KBM-7 (cell line): Measurements from ENCODE around the gene RIN1.
"Not testable (repeated sequence)": the region's sequence is repeated elsewhere in the genome, so short reads cannot be mapped to it uniquely, and the experiment has no call there.

Experiments used
- DNase-seq: peaks from one replicate; pipeline ENCODE4 v3.0.0-alpha.2; 2015
- in situ Hi-C: fragments of 300-500 bp; cut with MboI; formaldehyde crosslinking; loops from 2 replicates; pipeline ENCODE4 v1.14.3; 2020; ENCODE audit warnings: low sequenced_read_pairs, low pct_unique_long_range_greater_than_20kb, mixed read lengths

The RIN1 gene

DNA sequence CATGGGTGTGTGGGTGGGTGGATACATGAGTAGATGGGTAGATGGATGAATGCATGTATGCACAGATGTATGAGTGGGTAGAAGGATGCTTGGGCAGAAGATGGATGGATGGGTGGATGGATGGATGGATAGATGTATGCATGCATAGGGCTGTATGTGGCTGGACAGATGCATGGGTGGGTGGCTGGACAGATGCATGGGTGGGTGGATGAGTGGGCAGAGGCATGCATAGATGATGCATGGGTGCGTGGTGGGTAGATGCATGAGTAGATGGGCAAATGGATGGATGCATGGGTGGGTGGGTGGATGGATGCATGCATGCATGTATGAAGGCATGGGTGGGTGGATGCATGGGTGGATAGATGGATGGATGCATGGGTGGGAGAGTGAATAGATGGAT is 12.6 kb downstream of the RIN1 start:
- in situ Hi-C loops = no loop called here

DNA sequence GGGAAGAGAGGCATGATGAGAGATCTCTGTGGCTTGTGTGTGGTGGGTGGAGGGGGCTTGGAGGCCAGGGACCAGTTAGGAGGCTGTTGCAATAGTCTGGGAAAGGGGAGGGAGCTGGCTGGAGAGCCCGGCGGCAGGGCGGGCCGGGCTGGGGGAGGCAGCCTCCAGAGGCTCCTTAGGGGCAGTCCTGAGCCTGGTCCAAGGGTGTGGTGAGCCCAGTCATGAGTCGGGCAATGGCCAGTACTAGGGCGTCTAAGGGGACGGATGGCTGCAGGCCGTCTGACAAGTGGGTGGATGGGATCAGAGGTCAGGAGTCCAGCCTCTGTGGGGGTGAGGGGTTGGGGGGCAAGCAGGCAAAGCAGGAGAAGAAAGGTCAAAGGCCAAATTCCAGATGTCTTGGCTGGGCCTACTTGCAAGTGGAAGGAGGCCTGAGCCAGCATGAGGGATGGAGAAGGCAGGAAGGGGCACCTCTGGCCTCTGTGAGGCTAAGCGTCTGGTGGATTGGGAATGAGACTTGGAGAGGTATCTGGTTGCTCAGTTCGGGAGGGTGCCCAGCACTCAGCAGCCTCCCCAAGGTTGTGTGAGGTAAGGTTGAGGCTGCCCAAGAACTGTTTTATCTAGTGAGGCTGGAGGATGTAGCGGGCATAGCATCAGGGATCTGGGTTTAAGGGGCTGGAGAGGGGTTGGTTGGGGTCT is 13.4 kb downstream of the RIN1 start:
- in situ Hi-C loops = no loop called here
- DNase-seq = no peak

More for the DNA sequence above, 12.6 kb downstream of the RIN1 start:
- DNase-seq = no peak

DNA sequence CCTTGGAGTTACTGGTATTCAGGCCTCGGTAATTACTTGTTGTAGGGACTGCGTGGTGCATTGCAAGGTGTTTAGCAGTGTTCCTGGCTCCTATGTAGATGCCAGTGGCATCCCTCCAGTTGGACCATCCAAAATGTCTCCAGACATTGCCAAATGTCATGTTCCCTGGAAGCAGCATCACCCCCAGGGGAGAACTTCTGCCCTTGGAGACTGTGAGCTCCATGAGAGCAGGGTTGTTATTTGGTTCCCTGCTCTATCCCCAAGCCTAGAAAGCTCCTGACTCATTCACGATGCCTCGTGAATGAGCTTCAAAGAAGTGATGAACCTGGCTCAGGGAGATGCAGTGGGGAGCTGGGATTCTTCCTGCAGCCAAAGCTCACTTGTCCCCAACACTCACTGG is 14.6 kb downstream of the RIN1 start:
- in situ Hi-C loops = no loop called here
- no peak for DNase-seq

DNA sequence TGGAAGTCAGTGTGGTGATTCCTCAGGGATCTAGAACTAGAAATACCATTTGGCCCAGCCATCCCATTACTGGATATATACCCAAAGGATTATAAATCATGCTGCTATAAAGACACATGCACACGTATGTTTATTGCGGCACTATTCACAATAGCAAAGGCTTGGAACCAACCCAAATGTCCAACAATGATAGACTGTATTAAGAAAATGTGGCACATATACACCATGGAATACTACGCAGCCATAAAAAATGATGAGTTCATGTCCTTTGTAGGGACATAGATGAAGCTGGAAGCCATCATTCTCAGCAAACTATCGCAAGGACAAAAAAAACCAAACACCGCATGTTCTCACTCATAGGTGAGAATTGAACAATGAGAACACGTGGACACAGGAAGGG is 15.5 kb downstream of the RIN1 start:
- DNase-seq, in situ Hi-C loops: not testable (repeated sequence)

DNA sequence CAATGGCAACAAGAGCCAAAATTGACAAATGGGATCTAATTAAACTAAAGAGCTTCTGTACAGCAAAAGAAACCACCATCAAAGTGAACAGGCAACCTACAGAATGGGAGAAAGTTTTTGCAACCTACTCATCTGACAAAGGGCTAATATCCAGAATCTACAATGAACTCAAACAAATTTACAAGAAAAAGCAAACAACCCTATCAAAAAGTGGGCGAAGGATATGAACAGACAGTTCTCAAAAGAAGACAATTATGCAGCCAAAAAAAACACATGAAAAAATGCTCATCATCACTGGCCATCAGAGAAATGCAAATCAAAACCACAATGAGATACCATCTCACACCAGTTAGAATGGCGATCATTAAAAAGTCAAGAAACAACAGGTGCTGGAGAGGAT is 15.9 kb downstream of the RIN1 start:
- DNase-seq, in situ Hi-C loops: not testable (repeated sequence)

DNA sequence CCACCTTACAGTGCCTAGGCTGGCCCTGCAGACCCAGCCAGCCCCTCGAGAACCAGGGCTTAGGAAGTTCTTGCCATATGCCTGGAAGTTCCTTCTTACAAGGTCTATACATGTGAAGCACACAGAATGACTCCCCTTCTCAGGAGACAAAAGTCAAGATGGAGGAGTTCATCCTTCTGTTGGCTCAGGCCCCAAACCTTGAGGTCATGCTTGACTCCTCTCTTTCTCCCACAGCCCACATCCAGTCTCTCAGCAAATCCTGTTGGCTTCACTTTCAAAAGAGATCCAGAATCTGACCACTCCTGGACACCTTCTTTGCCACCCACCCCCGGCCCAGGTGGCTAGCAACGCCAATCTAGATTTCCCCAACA is 17.6 kb downstream of the RIN1 start:
- in situ Hi-C loops = no loop called here

DNA sequence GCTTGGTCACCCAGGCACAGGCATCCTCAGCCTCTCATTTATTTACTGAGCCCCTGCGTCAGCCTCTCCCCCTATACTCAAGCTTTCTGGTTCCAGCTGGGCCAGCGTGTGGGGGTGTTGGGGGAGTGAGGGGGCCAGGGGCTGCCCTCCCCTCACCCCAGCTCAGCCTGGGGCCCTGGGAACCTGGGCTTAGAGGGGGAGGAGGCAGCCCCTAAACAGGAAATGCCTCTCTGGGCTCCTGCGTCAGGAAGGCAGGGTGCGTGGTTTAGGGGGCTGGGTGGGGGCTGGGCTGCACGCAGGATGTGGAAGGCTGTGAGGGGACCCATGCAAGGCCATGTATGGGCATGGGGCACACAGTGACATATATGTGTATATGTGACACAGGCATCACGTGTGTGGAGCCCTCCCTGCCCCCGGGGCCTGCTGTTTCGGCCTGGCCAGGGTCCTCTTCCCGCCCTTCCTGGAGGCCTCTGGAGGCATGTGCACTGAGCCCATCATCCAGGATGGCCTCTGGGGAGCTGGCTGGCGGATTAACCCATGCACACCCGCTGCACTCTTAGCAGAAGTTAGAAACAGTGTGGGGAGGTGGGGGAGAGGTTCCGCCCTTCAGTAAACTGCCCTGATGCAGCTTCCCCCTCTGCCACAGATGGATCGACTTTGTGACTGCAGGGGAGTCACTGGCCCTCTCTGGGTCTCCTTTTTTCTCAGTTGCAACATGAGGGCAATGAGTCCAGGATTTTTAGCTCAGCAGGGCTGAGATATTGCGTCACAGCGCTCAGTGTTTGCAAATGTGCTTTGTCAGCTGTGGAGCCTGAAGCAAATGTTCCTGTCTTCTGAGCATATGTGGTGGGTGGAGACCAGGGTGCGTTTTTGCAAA is 18.3 kb downstream of the RIN1 start:
- peak; percentile 80 for DNase-seq
- in situ Hi-C loops = no loop called here

More for the DNA sequence above, 17.6 kb downstream of the RIN1 start:
- DNase-seq = no peak

DNA sequence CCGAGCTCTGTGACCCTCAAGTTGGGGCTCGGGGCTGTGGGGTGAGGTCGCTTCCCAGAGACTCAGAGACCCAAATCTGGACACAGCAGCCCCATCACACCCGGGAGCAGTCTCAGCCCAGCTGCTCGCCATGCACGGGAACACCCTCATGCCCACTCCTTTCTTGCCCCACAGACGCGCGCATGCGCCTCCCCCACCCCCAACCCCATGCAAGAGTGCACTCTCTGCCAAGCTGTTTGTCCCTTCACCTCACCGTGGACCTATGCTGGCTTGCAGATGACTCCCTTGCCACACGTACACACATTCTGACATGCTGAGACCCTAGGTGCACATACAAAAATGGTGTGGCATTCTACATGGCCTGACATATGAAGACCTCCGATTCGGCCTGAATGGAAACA is 18.9 kb downstream of the RIN1 start:
- DNase-seq = no peak
- in situ Hi-C loops = no loop called here

DNA sequence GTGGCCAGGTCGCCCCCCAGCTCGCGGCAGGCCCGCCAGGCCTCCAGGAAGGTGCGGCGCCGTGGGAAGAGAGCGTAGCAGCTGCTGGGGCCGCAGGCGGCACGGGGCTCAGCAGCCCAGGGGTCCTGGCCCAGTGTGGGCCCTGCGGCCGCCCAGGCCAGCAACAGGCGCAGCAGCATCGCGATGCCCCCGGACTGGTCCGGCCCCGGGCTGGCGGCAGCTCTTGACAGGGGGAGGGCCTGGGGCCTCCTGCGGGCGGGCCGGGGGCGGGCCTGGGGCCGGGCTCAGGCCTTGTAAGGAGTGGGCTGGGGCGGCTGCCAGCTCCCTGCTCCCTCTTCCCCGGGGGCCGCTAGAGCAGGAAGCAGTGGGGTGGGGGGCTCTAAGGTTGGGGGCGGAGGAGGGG is 19.4 kb downstream of the RIN1 start, which contains the start of gene CD248:
TSS of gene CD248 (minus strand) at position 196 of the 403 bp plus-strand sequence. CDS start at position 179, 17 bp downstream.
- in situ Hi-C loops = no loop called here
- no peak for DNase-seq

DNA sequence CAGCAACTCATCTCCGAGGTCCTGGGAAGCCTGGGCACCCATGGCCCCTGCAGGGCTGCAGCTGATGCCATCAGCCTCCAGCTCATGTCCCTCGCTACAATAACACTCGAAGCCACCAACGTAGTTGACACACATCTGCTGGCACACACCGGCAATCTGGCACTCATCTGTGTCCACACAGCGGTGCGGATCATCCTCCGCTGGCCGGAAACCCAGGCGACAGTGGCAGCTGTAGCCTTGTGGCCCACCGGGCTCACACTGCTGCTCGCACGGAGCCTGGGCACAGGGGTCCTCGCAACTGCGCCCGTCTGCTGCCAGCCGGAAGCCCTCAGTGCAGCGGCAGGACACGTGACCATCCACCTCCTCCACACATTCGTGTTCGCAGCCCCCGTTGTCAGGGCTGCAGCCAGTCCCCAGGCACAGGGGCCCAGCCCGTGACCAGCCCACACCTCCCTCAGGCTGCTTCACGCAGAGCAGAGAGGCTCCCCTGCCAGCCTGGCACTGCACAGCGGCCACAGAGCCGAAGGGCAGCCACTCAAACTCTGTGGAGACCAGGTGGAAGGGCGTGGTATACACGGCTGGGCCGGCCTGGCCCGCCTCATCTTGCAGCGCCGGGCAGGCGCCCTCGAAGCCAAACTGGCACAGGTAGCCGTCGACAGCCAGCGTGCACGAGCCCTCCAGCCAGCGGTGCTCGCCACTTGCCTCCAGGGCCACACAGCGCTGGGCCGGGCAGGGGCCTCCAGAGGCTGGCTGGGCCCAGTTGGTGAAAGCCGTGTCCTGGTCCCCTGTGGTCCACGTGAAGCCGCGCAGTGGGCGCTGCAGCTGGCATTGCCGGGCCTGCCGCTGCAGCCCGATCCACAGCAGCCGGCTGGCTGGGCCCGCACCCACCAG is 20.1 kb downstream of the RIN1 start:
- no peak for DNase-seq
- in situ Hi-C loops = no loop called here

DNA sequence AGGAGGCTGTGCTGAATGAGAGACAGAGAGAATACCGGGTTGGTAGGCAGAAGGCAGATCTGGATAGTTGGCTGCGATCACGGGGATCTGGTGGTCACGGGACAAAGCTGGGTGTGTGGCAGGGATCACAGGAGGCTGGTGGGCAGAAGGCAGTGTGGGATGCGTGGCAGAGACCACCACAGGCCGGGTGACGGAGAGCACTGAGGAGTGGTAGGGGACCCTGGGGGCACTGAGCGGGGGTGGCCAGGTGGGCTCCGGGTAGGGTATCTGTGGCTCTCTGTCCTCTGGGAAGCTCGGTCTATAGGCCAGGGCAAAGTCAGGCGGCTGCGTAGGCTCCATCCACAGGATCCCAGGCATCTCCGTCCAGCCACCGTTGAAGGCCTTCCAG is 20.7 kb downstream of the RIN1 start:
- DNase-seq = no peak
- in situ Hi-C loops = no loop called here

DNA sequence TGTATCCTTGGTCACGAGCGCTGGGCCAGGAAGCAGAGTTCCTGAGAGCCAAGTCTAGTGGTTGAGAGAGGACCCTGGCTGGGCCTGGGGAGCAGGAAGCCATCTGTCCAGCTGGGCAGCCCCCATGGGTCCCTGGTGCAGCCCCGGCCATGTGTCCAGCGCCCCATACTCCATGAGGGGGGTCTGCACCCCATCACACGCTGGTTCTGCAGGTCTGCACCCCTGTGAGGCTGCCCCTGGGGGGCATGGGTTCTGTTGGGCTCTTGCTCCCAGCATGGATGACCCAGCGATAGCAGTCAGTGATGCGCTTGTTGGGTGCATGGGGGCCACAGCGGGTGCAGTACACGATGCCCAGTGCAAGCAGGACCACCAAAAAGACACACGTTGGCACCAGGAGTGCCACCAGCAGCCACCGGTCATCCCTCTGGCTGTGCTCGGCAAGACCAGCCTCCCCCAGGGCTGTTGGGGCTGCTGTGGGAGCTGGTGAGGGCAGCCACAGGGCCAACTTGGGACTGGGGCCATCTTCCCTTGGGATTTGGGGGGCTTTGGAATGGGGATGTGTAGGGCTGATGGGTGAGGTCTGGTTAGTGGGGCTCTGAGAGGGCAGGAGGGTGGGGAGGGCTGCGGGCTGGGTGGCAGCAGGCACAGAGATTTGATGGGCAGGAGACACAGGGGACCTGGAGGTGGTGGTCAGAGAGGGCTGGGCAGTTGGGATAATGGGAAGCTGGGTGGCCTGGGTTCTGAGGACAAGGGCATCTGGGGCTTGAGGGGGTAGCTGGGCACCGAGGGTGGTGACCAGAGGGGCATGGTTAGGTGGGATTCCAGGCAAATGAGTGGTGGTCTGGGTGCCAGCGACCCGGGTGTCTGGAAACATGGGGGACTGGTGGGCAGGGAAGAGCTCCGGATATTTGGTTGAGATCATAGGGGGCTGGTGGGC is 21.4 kb downstream of the RIN1 start:
- in situ Hi-C loops = no loop called here
- no peak for DNase-seq

DNA sequence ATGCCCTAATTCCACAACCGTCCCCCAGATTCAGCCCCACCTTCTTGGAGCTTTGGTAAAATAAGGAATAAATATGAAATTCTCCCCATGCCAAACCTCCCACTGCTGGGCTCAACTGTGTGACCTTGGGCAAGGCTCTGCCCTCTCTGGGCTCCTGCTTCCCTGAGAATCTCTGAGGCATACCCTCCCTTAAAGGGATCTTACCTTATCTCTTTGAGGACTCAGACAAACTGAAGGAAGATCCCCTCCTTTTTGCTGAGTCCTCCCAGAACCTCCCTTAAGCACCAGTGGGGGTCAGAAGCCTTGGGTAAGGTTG is 22.1 kb downstream of the RIN1 start:
- no peak for DNase-seq
- in situ Hi-C loops = no loop called here

DNA sequence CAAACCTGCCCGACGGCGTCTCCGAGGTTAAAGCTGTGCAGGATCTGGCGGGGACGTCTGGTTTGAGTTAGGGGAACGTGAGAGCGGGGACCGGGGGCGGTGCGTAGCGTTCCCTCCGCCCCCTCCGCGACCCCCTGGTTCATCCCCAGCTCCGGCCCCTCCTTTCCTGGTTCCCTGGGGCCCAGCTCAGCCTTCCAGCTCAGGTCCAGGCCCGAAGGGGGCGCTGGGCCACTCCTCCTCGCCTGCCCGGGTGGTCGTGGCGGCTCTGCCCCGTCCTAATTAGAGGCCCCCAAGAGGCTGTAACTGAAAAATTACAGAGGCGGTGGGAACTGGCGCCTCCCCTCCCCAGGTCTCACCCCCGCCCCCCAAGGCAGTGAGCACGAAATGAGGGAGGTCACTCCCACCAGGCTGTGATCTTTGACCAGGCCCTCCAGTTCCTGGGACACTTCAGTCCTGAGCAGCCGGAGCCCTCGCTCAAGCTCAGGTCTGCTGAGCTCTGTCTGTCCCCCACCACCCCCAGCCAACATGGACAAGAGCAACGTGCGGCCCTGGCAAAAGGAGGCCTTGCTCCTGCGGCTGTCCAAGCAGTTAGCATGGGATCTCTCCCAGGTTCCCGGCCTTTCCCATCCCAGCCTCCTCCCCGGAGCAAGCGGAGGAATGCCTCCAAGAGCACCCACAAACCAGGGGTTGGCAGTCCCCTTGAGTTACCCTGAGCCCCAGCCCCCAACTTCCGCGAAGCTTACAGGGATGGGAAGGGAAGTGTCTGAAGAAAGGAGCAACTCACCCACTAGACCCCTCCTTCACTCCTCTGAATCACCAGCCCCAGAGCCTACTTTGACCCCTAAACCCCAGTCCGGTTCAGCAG is 22.7 kb downstream of the RIN1 start:
- DNase-seq = no peak
- in situ Hi-C loops = no loop called here

DNA sequence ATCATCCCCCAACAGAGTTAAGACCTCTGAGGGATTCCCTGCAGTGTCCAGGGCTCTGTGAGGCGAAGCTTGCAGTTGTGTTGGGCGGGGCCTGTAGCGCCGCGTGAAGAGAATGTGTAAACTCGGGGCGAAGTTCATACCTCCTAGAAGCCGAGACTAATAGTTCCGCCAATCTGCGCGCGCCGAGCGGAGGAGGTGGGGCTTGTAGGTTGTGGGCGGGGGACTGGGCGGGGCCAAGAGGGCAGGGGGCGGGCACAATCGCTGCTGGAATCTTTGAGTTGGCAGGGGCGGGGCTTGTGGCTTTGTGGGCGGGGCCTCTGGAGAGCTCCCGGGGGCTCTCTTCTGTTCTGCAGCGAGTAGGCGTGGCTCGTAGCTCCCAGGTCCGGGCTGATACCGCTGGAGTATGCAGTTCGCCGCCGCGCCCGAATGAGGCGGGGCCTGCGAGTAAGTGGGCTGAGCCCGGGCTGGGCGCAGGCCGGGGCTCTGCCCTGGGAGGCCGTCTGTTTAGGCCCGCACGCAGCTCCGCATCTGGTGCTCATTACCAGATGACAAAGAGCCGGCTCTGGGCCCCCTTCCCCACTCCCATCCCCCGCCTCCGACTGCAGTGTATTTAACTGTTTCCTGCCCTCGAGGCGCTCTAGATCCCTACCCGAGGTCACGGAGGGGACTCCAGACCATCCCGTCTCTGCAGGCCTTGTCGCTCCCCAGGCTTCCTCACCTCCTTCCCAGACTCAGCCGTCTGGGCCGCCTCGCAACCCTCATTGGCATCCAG is 23.5 kb downstream of the RIN1 start:
- in situ Hi-C loops = no loop called here

DNA sequence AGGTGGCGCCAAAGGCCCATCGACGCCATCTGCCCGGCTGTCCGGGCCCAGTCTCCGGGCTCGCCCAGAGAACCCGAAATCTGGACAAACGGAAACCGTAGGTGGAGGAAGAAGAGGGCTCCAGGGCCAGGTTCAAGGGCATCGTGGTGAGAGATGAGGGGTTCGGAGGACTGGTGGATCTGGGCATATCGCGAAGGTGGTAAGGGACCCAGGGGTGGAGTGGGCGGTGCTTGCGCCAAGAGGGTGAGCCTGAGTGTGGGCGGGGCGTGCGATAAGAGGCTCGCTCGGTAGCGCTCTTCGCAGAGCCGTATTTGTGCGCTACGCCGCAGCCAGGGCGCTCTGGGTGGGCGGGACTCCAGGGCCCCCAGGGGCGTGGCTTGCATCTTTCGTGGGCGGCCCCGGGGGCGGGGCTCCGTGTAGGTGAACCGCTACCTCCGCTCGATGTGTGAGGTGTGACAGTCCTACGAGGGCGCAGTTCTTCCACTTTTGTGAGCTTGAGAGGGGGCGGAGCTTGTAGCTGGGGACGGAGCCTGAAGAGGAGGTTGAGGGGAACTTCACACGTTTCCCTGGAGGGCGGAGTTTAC is 24.2 kb downstream of the RIN1 start:
- in situ Hi-C loops = no loop called here

More for the DNA sequence above, 23.5 kb downstream of the RIN1 start:
- DNase-seq = peak; percentile 96

DNA sequence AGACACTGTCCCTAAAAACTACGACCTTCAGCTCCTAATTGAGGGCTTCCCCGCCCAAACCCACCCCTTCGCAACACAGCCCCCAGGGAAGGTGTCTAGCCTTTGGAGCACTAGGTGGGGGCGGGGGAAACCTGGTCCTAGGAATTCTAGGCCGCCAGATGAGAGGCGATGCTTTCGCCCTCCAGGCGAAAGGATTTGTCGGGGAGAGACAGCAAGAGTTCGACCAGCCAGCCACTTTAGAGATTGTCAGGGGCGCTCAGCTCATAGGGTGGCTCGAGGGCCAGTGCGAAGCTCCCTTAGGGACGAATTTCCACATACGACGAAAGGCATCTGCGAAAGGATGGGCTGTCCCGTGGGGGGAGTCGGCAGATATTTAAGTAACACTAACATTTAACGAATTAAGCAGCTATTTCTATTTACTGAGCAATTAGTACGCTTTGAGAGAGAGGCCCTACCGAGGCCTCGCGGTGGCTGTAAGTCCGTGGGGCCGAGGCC is 24.7 kb downstream of the RIN1 start:
- in situ Hi-C loops = no loop called here
- no peak for DNase-seq

More for the DNA sequence above, 24.2 kb downstream of the RIN1 start:
- peak; percentile 95 for DNase-seq
